ENCODE measurements around the gene LRRC70. TPM values are rescaled to one million over a fixed set of nuclear protein-coding genes. Genes with fewer than 3 reads are reported as not detected.

LRRC70 gene
- total and polyA plus RNA-seq, 2 experiments from 2014 or later: 1.2 to 3.0 TPM

DNA sequence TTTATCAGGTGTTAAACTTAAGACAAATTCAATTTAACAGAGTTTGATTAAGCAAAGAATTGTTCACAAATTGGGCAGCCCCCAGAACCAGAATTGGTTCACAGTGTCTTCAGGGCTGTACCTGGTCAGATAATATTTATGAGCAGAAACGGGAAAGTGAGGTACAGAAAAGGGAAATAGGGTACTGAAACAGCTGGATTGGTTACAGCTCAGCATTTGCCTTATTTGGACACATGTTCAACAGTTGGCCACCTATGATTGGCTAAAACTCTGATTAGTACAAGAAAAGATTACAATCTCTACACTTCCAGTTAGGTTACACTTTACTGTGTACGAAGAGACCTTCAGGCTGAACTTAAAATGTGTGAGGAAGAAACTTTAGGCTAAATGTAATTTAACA lies 18.7 kb downstream of the LRRC70 start:
- H3K36me3 ChIP-seq (replicated peaks; ENCODE audit: insufficient read depth, low read depth): no peaks in the 10 kb centered on the region
- no peak for TF ChIP-seq EZH2phosphoT487 (IDR thresholded peaks at IDR 0.05; ENCODE audit: low read depth, severe bottlenecking, unreplicated experiment)
- no peak for TF ChIP-seq EZH2 (IDR thresholded peaks at IDR 0.05; ENCODE audit: borderline replicate concordance)
- TF ChIP-seq, protein P1, sequence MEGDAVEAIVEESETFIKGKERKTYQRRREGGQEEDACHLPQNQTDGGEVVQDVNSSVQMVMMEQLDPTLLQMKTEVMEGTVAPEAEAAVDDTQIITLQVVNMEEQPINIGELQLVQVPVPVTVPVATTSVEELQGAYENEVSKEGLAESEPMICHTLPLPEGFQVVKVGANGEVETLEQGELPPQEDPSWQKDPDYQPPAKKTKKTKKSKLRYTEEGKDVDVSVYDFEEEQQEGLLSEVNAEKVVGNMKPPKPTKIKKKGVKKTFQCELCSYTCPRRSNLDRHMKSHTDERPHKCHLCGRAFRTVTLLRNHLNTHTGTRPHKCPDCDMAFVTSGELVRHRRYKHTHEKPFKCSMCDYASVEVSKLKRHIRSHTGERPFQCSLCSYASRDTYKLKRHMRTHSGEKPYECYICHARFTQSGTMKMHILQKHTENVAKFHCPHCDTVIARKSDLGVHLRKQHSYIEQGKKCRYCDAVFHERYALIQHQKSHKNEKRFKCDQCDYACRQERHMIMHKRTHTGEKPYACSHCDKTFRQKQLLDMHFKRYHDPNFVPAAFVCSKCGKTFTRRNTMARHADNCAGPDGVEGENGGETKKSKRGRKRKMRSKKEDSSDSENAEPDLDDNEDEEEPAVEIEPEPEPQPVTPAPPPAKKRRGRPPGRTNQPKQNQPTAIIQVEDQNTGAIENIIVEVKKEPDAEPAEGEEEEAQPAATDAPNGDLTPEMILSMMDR (IDR thresholded peaks at IDR 0.05; ENCODE audit: poor library complexity): no peak
- H3K27me3 ChIP-seq: no peaks in the 10 kb centered on the region
- H3K4me2 ChIP-seq: no peak overlapping the region
- H4K20me1 ChIP-seq (ENCODE audit: insufficient read depth, poor library complexity, severe bottlenecking): no peaks in the 10 kb centered on the region
- H3K79me2 ChIP-seq: no peaks in the 10 kb centered on the region
- H3K9me3 ChIP-seq (ENCODE audit: low read depth): no peaks in the 10 kb centered on the region
- H2AFZ ChIP-seq: no peak overlapping the region
- H3K9me2 ChIP-seq (replicated peaks; ENCODE audit: insufficient read depth): no peaks in the 10 kb centered on the region
- H3K4me1 ChIP-seq (ENCODE audit: insufficient read depth): no peaks in the 10 kb centered on the region
- DNase-seq (ENCODE audit: low spot score): no peak
- no peak overlapping the region for H3K4me3 ChIP-seq
- WGBS (ENCODE audit: low lambda C conversion rate, missing lambda C conversion rate): 83% methylated on average over 2 of the region's 2 CpGs
- no peak overlapping the region for H3K27ac ChIP-seq

- no peaks in the 10 kb centered on the region for H3K9me3 ChIP-seq (ENCODE audit: low read depth)
- WGBS (ENCODE audit: low lambda C conversion rate, missing lambda C conversion rate): 52% methylated on average over 3 of the region's 3 CpGs
- peak overlapping the region; percentile 64 for H3K4me2 ChIP-seq
- no peak overlapping the region for H2AFZ ChIP-seq
- no peak overlapping the region for H3K4me3 ChIP-seq
- H3K36me3 ChIP-seq (replicated peaks; ENCODE audit: insufficient read depth, low read depth): no peaks in the 10 kb centered on the region
- H3K27ac ChIP-seq: no peak overlapping the region
- DNase-seq (ENCODE audit: low spot score): no peak
- H3K9me2 ChIP-seq (replicated peaks; ENCODE audit: insufficient read depth): no peaks in the 10 kb centered on the region
- H3K4me1 ChIP-seq (ENCODE audit: insufficient read depth): no peaks in the 10 kb centered on the region
- no peaks in the 10 kb centered on the region for H3K79me2 ChIP-seq
- no peaks in the 10 kb centered on the region for H4K20me1 ChIP-seq (ENCODE audit: insufficient read depth, poor library complexity, severe bottlenecking)
- no peak for TF ChIP-seq EZH2 (IDR thresholded peaks at IDR 0.05; ENCODE audit: borderline replicate concordance)
- no peak for TF ChIP-seq EZH2phosphoT487 (IDR thresholded peaks at IDR 0.05; ENCODE audit: low read depth, severe bottlenecking, unreplicated experiment)
- TF ChIP-seq, protein P1 (IDR thresholded peaks at IDR 0.05; ENCODE audit: poor library complexity): no peak
- H3K27me3 ChIP-seq: no peaks in the 10 kb centered on the region
Measured at GRCh38 chr5:62600560-62601252, 22.1 kb downstream of the LRRC70 start.

DNA sequence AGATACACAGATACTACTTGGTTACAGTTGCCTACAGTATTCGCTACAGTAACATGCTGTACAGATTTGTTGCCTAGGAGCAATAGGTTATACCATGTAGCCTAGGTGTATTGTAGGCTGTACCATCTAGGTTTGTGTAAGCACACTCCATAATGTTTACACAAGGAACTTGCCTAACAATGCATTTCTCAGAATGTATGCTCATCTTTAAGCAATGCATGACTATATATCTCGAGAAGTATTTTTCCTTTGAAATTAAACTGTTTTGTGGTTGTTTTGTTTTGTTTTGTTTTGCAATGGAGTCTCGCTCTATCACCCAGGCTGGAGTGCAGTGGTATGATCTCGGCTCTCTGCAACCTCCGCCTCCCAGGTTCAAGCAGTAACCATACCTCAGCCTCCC lies 25.3 kb downstream of the LRRC70 start:
- Histone ChIP-seq H3K27ac (no peak overlapping the region), H3K79me2 (no peaks in the 10 kb centered on the region), H3K9me2 (replicated peaks; ENCODE audit: insufficient read depth) (no peaks in the 10 kb centered on the region), H3K4me3 (no peak overlapping the region), H3K36me3 (replicated peaks; ENCODE audit: insufficient read depth, low read depth) (no peaks in the 10 kb centered on the region), H3K4me2 (no peak overlapping the region), H2AFZ (no peak overlapping the region), H4K20me1 (ENCODE audit: insufficient read depth, poor library complexity, severe bottlenecking) (no peaks in the 10 kb centered on the region), H3K4me1 (ENCODE audit: insufficient read depth) (no peaks in the 10 kb centered on the region), H3K9me3 (ENCODE audit: low read depth) (no peaks in the 10 kb centered on the region), H3K27me3 (no peaks in the 10 kb centered on the region)
- no peak for DNase-seq (ENCODE audit: low spot score)
- 95% methylated on average over 5 of the region's 5 CpGs for WGBS (ENCODE audit: low lambda C conversion rate, missing lambda C conversion rate)
- TF ChIP-seq EZH2 (IDR thresholded peaks at IDR 0.05; ENCODE audit: borderline replicate concordance) (no peak), EZH2phosphoT487 (IDR thresholded peaks at IDR 0.05; ENCODE audit: low read depth, severe bottlenecking, unreplicated experiment) (no peak)
- TF ChIP-seq, protein P1 (IDR thresholded peaks at IDR 0.05; ENCODE audit: poor library complexity): no peak
